Progenitor cell of endocrine pancreas (in vitro differentiated cells): ENCODE results near the gene ANKRD63. TPM values are rescaled to one million over a fixed set of nuclear protein-coding genes. Genes with fewer than 3 reads are reported as not detected.

Source experiments
- DNase-seq: peaks from one replicate; pipeline ENCODE4 v3.0.0; 2021; ENCODE audit warnings: low spot score; ENCODE audit not compliant: unreplicated experiment
- H3K27ac Mint-ChIP-seq: 2 replicates; pipeline ENCODE4 v1.8.0; 2021; ENCODE audit warnings: mild to moderate bottlenecking, moderate library complexity, mixed read lengths
- H3K27me3 Mint-ChIP-seq: 2 replicates; pipeline ENCODE4 v1.8.0; 2021; ENCODE audit warnings: mixed read lengths
- H3K36me3 Mint-ChIP-seq: 2 replicates; pipeline ENCODE4 v1.8.0; 2022; ENCODE audit warnings: mixed read lengths; ENCODE audit not compliant: insufficient read depth
- H3K4me1 Mint-ChIP-seq: 2 replicates; pipeline ENCODE4 v1.8.0; 2021; ENCODE audit warnings: low read depth, mixed read lengths
- H3K4me3 Mint-ChIP-seq: 2 replicates; pipeline ENCODE4 v1.8.0; 2021; ENCODE audit warnings: low read depth, mild to moderate bottlenecking, moderate library complexity, mixed read lengths
- H3K9me3 Mint-ChIP-seq: 2 replicates; pipeline ENCODE4 v1.8.0; 2021; ENCODE audit warnings: low read depth, mixed read lengths
- total RNA-seq: library from RNA; stranded (reverse); gene quantifications from 2 replicates; pipeline ENCODE4 v1.2.1, GENCODE V29; 2021
- TF ChIP-seq, protein P1 (sequence below): fragments of 200-600 bp; sonication (generic); IDR thresholded peaks from one replicate; pipeline ENCODE4 v1.5.0; 2021; ENCODE audit warnings: antibody characterized with exemption, mild to moderate bottlenecking; ENCODE audit not compliant: unreplicated experiment

The ANKRD63 gene
- total RNA-seq, 1 donor from 2014 or later = not detected

DNA sequence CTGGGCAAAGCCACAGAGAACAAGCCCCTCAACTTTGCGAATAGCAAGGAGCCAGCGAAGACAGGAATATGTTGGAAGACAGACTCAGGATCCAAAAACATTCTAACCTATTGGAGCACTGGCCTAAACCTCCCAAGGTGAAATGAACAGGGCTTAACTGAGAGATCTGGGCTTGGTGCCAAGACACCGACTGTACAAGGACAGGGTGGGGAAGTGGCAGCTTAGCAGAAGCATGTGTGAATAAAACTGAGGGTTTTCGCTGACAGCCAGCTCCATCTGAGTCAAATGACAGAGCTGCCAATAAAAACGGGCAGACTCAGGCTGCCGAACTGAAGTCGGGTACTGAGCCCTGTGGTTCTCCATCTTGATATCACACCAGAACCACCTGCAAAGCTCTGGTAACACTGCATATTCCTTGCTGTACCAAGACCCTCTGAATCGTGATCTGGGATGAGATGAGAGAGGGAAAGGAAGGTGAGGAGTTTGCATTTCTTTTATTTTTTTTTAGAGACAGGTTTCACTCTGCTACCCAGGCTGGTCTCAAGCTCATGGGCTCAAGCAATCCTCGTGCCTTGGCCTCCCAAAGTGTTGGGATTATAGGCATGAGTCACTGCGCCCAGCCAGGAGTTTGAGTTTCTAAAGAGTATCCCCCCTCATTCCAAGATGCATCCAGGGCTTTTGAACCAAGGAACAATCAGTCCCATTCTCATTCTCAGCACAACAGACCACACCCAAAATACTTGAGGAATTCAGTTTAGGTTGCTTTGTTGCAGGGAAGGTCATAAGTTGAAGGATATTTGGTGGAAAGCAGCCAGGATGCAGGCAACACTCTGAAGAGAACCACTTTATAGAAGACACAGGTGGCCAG is 30.9 kb upstream of the ANKRD63 start:
- peaks cover 72% of the 10 kb centered on the region for H3K27me3 Mint-ChIP-seq
- TF ChIP-seq, protein P1, sequence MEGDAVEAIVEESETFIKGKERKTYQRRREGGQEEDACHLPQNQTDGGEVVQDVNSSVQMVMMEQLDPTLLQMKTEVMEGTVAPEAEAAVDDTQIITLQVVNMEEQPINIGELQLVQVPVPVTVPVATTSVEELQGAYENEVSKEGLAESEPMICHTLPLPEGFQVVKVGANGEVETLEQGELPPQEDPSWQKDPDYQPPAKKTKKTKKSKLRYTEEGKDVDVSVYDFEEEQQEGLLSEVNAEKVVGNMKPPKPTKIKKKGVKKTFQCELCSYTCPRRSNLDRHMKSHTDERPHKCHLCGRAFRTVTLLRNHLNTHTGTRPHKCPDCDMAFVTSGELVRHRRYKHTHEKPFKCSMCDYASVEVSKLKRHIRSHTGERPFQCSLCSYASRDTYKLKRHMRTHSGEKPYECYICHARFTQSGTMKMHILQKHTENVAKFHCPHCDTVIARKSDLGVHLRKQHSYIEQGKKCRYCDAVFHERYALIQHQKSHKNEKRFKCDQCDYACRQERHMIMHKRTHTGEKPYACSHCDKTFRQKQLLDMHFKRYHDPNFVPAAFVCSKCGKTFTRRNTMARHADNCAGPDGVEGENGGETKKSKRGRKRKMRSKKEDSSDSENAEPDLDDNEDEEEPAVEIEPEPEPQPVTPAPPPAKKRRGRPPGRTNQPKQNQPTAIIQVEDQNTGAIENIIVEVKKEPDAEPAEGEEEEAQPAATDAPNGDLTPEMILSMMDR = no peak
- no peaks in the 10 kb centered on the region for H3K9me3 Mint-ChIP-seq
- H3K36me3 Mint-ChIP-seq = no peaks in the 10 kb centered on the region
- H3K27ac Mint-ChIP-seq = no peak overlapping the region
- H3K4me3 Mint-ChIP-seq = no peak overlapping the region
- DNase-seq = no peak
- peaks cover 1% of the 10 kb centered on the region for H3K4me1 Mint-ChIP-seq

DNA sequence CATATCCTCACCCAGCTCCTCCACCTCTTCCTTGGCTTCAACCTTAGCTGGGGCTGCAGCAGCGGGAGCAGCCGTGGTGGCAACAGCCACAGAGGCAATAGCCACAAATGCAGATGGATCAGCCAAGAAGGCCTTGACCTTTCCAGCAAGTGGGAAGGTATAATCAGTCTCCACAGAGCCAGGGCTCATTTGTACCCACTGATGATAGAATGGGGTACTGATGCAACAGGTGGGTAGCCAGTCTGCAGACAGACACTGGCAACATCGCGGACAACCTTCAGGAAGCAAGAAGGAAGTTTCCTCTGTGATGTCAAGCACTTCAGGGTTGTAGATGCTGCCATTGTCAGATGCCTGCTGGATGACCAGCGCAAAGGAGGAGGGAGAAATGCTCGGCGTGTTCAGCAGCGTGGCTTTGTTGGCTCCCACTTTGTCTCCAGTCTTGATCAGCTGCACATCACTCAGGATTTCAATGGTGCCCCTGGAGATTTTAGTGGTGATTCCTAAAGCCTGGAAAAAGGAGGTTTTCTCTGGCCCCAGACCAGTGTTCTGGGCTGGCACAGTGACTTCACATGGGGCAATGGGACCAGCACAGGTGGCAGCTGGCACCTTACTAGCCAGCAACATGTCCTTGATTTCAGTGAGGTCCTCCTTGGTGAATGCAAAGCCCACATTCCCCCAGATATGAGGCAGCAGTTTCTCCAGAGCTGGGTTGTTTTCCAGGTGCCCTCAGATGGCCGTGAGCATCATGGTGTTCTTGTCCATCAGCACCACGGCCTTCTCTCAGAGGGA is 29.7 kb upstream of the ANKRD63 start:
- peaks cover 1% of the 10 kb centered on the region for H3K4me1 Mint-ChIP-seq
- DNase-seq = no peak
- H3K27me3 Mint-ChIP-seq = peaks cover 68% of the 10 kb centered on the region
- no peaks in the 10 kb centered on the region for H3K9me3 Mint-ChIP-seq
- no peak overlapping the region for H3K4me3 Mint-ChIP-seq
- no peak overlapping the region for H3K27ac Mint-ChIP-seq
- H3K36me3 Mint-ChIP-seq = no peaks in the 10 kb centered on the region
- TF ChIP-seq, protein P1 = no peak

DNA sequence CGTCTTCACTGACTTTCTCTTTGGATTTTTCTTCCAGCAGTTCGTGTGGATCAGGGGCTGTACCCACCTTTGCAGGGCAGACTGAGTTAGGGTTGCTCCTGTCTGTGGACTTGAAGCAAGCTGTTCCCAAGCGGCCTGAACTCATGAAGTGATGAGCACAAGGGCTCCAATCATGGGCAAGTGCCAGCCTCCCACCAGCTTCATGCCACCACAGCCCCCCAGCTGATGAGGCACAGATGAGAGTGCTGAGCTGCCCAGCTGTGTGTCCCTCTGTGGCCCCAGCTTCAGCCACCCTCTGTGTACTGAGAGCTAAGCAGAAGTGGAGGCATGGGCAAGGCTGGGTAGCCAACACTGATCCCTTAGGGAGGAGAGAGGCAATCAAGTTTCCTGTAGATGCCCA is 28.1 kb upstream of the ANKRD63 start:
- DNase-seq = no peak
- Mint-ChIP-seq H3K4me3 (no peak overlapping the region), H3K27me3 (peaks cover 61% of the 10 kb centered on the region), H3K36me3 (no peaks in the 10 kb centered on the region), H3K4me1 (peaks cover 1% of the 10 kb centered on the region), H3K27ac (no peak overlapping the region), H3K9me3 (no peaks in the 10 kb centered on the region)
- TF ChIP-seq, protein P1 = no peak

DNA sequence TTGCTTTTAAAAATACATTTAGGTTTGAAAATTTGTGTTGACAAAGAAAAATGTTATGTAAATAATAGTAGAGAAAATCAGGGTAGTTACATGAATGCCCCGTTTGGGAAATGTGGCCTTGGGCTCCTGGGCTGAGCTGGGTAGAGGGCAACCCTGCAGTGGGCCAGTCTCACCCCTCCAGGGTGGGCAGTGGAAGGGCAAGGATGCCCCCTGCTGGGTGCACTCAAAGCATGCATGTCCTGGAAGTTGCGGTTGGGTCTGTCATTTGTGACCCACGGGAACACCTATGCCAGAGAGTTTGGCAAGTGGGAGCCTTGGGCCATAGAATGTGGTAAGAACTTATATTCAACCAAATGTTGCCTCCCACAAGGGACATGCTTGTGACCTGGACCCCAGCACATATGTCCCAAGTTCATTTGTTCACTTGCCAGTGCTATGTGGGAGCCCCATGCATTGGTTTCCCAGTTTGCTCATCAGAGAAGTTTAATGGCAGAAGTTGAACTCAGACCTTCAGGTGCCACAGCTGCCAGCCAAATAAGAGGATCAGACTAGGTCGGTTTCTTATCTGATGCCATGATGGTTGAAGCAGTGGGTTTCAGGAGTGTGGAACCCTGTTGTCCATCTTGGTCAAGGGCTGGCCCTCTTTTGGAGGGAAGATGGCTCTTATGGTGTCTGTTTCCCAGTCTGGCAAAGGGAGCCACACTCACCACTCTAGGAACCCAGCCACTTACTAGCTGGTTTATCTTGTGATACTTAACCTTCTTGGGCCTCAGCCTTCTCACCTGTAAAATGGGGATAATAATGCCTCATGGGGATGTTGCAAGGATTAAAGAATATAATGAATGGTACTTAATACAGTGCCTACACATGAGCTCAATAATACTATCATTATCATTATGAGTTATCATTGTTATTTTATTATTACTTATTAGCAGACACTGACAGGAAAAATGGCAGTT is 27.4 kb upstream of the ANKRD63 start:
- H3K27ac Mint-ChIP-seq = no peak overlapping the region
- peak; percentile 55 for DNase-seq
- no peaks in the 10 kb centered on the region for H3K36me3 Mint-ChIP-seq
- H3K4me3 Mint-ChIP-seq = no peak overlapping the region
- H3K4me1 Mint-ChIP-seq = peaks cover 1% of the 10 kb centered on the region
- TF ChIP-seq, protein P1 = peak; percentile 80
- H3K27me3 Mint-ChIP-seq = peaks cover 54% of the 10 kb centered on the region
- H3K9me3 Mint-ChIP-seq = no peaks in the 10 kb centered on the region
